ENCODE measurements around the gene ARFGAP1. TPM values are rescaled to one million over a fixed set of nuclear protein-coding genes. Genes with fewer than 3 reads are reported as not detected.

The ARFGAP1 gene
- total and polyA plus RNA-seq, 2 of the 4 experiments (the other 2 are of a cell fraction), result 59.1 to 194 TPM

- no TSS peak for BruUV-seq (replicated peaks)
- Histone ChIP-seq H2AK9ac (replicated peaks; ENCODE audit: low read depth, low read length, poor library complexity) (no peak overlapping the region), H3K9ac (ENCODE audit: low read depth, low read length) (no peak overlapping the region), H3K9me3 (ENCODE audit: control insufficient read depth, insufficient read depth, low read length) (no peaks in the 10 kb centered on the region), H3K14ac (replicated peaks; ENCODE audit: low read depth, low read length) (no peak overlapping the region), H3K27me3 (ENCODE audit: control insufficient read depth, insufficient read depth, low read length) (no peaks in the 10 kb centered on the region), H3K4me3 (ENCODE audit: insufficient read depth, low read depth, low read length) (no peak overlapping the region), H3K4me1 (ENCODE audit: control insufficient read depth, insufficient read depth, low read length) (no peaks in the 10 kb centered on the region), H3K18ac (ENCODE audit: low read depth, low read length) (no peak overlapping the region), H2AFZ (replicated peaks; ENCODE audit: low read length, poor library complexity) (no peak overlapping the region), H4K8ac (ENCODE audit: low read depth in 2 of 2, low read length in 2 of 2) (no peak overlapping the region), H2BK5ac (ENCODE audit: low read depth, low read length, poor library complexity, severe bottlenecking) (no peak overlapping the region), H3K4me2 (ENCODE audit: low read depth, low read length) (no peak overlapping the region), H3K27ac (ENCODE audit: insufficient read depth, low read length) (no peak overlapping the region), H4K20me1 (ENCODE audit: insufficient read depth, low read length) (peaks cover 64% of the 10 kb centered on the region), H3K23ac (ENCODE audit: low read depth, low read length) (no peak overlapping the region), H2AK5ac (ENCODE audit: low read depth, low read length) (no peak overlapping the region), H3K4ac (ENCODE audit: low read depth, low read length) (no peak overlapping the region), H2BK120ac (ENCODE audit: low read depth, low read length) (no peak overlapping the region), H4K5ac (ENCODE audit: low read depth, low read length) (no peak overlapping the region), H3K56ac (ENCODE audit: extremely low read depth, insufficient read depth, low read length) (no peak overlapping the region), H3K9me1 (ENCODE audit: insufficient read depth, low read length) (no peaks in the 10 kb centered on the region), H4K91ac (ENCODE audit: insufficient read depth, low read depth, low read length) (no peak overlapping the region), H2BK20ac (ENCODE audit: low read depth, low read length) (no peak overlapping the region), H2BK15ac (ENCODE audit: low read depth, low read length) (no peak overlapping the region), H3K79me1 (ENCODE audit: low read depth in 1 of 2, low read length in 2 of 2) (peaks cover 18 to 43% of the 10 kb centered on the region in 2 experiments), H3K36me3 (ENCODE audit: control insufficient read depth, insufficient read depth, low read length) (peaks cover 84% of the 10 kb centered on the region)
- in situ Hi-C loops (cut with MboI; ENCODE audit: low sequenced_read_pairs), result no loop called here
- dilution Hi-C loops (cut with HindIII; ENCODE audit: low sequenced_read_pairs, unreplicated experiment), result no loop called here
- WGBS, 2 experiments (ENCODE audit: extremely low coverage in 2 of 2, insufficient read length in 1 of 2), result 90% methylated on average over 5 of the region's 6 CpGs; no CpG with 5 or more reads in 1 of the 2 experiments
- CTCF ChIA-PET, result interaction anchor here (1.0 to 1.1 kb wide), 2 partner anchors 30 to 56 kb away, joined by 4 read pairs; no protein-coding TSS in a partner anchor
- DNase-seq, result no peak
- TF ChIP-seq USF2 (IDR thresholded peaks at IDR 0.05; ENCODE audit: low read depth, low read length), result no peak
- TF ChIP-seq ELK1 (IDR thresholded peaks at IDR 0.05; ENCODE audit: borderline replicate concordance, low read depth, low read length), result no peak
- TF ChIP-seq RCOR1 (IDR thresholded peaks at IDR 0.05; ENCODE audit: insufficient replicate concordance, low read length), result no peak
- TF ChIP-seq RAD21 (IDR thresholded peaks at IDR 0.05; ENCODE audit: low read length), result no peak
- intact Hi-C loops (cut with micrococcal nuclease), result no loop called here
- ATAC-seq (ENCODE audit: low read depth), result no peak
- POLR2A ChIA-PET (ENCODE audit: unreplicated experiment), result no interaction called here
Measured at GRCh38 chr20:63280371-63280770, 7.8 kb downstream of the ARFGAP1 start.
